ENCODE measurements around the gene GPC6.

GPC6 gene

DNA sequence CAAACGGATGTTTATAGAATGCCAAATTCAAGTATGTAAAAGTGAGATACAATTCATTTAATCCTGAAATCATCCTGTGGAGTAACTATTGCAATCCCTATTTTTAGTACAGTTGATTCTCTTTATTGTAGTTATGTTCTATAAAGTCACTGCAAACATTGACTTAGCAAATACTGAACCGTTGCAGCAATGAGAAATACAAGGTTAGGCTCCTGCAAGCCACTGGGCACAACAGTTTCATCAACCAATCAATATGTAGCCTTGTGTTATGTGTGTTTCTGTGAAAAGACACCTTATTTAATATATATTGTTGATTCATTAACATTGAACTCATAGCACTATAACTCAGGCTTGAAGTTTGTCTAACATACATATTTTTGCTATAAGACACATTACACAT is 1078.4 kb downstream of the GPC6 start:
- H3K4me3 ChIP-seq (ENCODE audit: low read depth, low read length), result no peak overlapping the region
- no peak for DNase-seq (ENCODE audit: low read depth)
- TF ChIP-seq, protein P1, sequence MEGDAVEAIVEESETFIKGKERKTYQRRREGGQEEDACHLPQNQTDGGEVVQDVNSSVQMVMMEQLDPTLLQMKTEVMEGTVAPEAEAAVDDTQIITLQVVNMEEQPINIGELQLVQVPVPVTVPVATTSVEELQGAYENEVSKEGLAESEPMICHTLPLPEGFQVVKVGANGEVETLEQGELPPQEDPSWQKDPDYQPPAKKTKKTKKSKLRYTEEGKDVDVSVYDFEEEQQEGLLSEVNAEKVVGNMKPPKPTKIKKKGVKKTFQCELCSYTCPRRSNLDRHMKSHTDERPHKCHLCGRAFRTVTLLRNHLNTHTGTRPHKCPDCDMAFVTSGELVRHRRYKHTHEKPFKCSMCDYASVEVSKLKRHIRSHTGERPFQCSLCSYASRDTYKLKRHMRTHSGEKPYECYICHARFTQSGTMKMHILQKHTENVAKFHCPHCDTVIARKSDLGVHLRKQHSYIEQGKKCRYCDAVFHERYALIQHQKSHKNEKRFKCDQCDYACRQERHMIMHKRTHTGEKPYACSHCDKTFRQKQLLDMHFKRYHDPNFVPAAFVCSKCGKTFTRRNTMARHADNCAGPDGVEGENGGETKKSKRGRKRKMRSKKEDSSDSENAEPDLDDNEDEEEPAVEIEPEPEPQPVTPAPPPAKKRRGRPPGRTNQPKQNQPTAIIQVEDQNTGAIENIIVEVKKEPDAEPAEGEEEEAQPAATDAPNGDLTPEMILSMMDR (IDR thresholded peaks at IDR 0.05; ENCODE audit: low read depth, low read length, missing control alignments), result no peak

DNA sequence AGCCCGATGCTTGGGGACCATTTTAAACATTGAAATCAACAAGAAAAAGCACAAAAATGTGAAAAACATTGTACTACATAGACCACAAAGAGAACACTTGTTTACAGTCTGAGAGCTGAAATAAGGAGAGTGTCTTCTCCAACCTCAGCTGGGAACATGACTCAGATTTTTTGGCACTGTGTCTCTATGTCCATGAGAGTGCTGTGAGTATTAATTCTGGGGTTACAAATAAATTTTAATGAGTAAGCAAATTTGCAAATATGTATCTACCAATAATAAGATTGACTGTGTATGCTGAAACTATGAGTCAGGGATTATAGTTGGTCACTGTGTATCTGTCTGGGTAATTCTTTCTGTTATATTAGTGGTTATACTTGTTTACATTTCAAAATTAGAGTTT is 1078.9 kb downstream of the GPC6 start:
- TF ChIP-seq, protein P1 (IDR thresholded peaks at IDR 0.05; ENCODE audit: low read depth, low read length, missing control alignments), result no peak
- DNase-seq (ENCODE audit: low read depth), result no peak
- no peak overlapping the region for H3K4me3 ChIP-seq (ENCODE audit: low read depth, low read length)

DNA sequence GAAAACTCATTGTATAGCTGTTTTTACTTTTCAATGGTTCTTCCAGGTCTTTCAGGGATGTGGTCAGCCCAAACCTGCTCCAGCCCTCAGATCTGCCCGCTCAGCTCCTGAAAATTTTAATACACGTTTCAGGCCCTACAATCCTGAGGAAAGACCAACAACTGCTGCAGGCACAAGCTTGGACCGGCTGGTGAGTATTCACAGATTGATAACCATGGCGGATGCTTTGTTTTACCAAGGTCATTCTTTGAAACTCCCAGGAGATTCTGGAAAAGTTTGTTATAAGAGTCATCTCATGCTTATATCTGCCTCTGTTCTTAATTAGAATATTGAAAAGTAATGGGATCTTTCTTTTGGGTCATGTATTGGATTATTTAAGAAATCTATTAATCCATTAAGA is 1079.3 kb downstream of the GPC6 start:
- TF ChIP-seq, protein P1 (IDR thresholded peaks at IDR 0.05; ENCODE audit: low read depth, low read length, missing control alignments), result no peak
- H3K4me3 ChIP-seq (ENCODE audit: low read depth, low read length), result no peak overlapping the region
- DNase-seq (ENCODE audit: low read depth), result no peak

DNA sequence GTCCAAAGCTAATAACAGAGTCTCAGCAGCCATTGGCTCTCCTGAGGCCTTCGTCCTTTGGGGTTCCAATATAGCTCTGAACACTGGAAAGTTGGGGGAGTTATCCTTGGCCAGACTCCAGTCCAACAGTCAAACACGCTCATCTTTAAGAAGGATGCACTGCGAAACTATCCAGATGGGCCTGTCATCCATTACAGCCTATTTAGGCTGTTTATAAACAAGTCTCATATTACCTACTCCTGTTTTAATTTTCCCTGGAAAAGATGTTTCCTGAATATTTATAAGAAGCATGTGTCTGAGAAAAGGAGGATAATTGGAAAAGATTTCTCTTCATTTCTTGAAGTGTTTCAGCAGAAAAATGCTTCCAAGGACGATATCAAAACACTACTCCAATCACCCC is 1082.2 kb downstream of the GPC6 start:
- TF ChIP-seq, protein P1 (IDR thresholded peaks at IDR 0.05; ENCODE audit: low read depth, low read length, missing control alignments), result no peak
- DNase-seq (ENCODE audit: low read depth), result no peak
- no peak overlapping the region for H3K4me3 ChIP-seq (ENCODE audit: low read depth, low read length)

DNA sequence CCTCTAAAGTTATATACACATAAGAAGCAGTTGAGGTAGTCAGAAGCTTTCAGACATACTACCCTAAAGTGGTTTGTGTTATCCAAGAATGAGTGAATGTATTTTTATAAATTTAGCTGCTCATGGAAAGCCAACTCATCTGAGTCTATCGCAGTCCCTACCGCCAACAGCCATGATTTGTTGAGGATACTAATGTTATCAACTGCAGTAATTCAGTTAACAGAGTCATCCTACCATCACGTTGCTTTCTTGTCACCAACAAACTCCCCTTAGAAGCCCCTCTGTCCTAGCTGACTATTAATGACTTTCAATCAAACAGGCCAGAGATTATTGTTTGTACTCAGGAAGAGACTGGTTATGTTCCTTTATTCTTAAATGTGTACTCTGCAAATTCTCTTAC is 1083.0 kb downstream of the GPC6 start:
- no peak overlapping the region for H3K4me3 ChIP-seq (ENCODE audit: low read depth, low read length)
- TF ChIP-seq, protein P1 (IDR thresholded peaks at IDR 0.05; ENCODE audit: low read depth, low read length, missing control alignments), result no peak
- no peak for DNase-seq (ENCODE audit: low read depth)

DNA sequence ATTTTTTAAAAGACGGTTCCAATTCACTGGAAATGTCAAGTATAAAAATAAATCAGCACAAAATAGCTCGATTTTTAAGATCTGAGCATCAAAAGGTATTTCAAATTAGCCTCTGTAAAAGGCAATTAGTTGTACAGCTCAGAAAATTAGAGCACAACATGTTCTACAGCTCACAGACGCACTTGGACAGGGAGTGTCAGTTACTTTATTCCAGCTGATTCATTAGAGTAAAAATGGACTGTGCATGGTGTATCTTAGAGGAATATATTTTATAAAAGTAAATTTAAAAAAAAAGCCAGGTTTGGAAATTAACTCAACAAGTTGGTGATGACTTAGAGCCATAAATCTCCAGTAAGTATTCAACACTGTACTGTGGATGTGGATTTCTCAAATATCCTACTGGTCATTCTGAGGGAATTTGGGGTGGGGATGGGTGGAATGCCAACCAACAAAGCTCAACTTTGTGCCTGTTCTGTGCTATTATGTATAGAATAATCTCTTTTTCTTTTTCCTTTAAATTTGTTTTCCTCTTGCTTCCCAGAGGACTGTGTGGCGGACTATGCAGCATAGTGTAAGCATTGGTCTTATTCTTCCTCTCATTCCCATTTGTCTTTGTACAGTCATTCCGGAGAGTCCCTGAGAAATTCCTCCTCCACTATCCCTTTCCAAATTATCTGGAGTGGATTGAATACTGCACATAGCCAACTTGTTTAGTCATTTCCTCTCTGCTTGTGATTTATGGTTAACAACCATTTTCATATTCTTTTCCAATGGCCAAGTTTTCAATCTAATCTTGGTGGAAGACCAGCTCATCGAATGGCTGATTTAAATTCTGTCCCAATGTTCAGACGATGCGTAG is 1083.6 kb downstream of the GPC6 start:
- TF ChIP-seq, protein P1 (IDR thresholded peaks at IDR 0.05; ENCODE audit: low read depth, low read length, missing control alignments), result no peak
- H3K4me3 ChIP-seq (ENCODE audit: low read depth, low read length), result no peak overlapping the region
- no peak for DNase-seq (ENCODE audit: low read depth)

DNA sequence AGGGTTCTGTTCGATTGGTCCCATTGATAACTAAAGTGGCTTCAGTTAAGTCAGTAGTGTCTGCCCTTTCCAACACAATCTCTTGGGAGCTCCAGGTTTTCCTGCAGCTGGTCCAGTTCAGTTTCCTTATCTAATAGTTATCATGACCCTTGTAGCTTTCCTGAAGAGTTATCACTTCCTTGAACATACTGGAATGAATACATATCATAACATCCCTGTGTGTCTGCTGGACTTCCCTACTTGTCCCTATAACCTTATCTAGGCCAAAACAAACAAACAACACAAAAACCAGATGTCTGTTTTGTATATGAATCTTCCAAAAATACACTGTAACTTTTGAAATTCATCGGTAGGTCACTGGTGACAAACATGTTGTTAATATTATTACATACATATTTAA is 1085.3 kb downstream of the GPC6 start:
- TF ChIP-seq, protein P1 (IDR thresholded peaks at IDR 0.05; ENCODE audit: low read depth, low read length, missing control alignments), result no peak
- no peak for DNase-seq (ENCODE audit: low read depth)
- H3K4me3 ChIP-seq (ENCODE audit: low read depth, low read length), result no peak overlapping the region

Measured in GM12864 (cell line).